ENCODE data around the gene BRD3.

Gene BRD3

GRCh38 chr9:134031783-134032182, 36.0 kb downstream of the BRD3 start:
- Histone ChIP-seq H3K9me3 (no peaks in the 10 kb centered on the region), H3K4me1 (ENCODE audit: control insufficient read depth in 1 of 2, insufficient read depth in 1 of 2, low read depth in 1 of 2, low read length in 1 of 2) (no peaks in the 10 kb centered on the region), H3K4me3 (ENCODE audit: low read depth in 1 of 2, low read length in 1 of 2) (no peak overlapping the region), H3K36me3 (peaks cover 80% of the 10 kb centered on the region), H3K27ac (no peak overlapping the region), H3K27me3 (no peaks in the 10 kb centered on the region)
- no peak for TF ChIP-seq CTCF (IDR thresholded peaks at IDR 0.05)

- Histone ChIP-seq H3K27me3 (no peaks in the 10 kb centered on the region), H3K4me3 (ENCODE audit: low read depth in 1 of 2, low read length in 1 of 2) (no peak overlapping the region), H3K4me1 (ENCODE audit: control insufficient read depth in 1 of 2, insufficient read depth in 1 of 2, low read depth in 1 of 2, low read length in 1 of 2) (peaks cover 3% of the 10 kb centered on the region in 2 experiments), H3K36me3 (peaks cover 72% of the 10 kb centered on the region), H3K9me3 (no peaks in the 10 kb centered on the region), H3K27ac (no peak overlapping the region)
- no peak for TF ChIP-seq CTCF (IDR thresholded peaks at IDR 0.05)
Measured at GRCh38 chr9:134030821-134031470, 36.9 kb downstream of the BRD3 start.

GRCh38 chr9:134029248-134030226, 38.3 kb downstream of the BRD3 start:
- Histone ChIP-seq H3K9me3 (no peaks in the 10 kb centered on the region), H3K36me3 (peaks cover 57% of the 10 kb centered on the region), H3K4me1 (ENCODE audit: control insufficient read depth in 1 of 2, insufficient read depth in 1 of 2, low read depth in 1 of 2, low read length in 1 of 2) (peaks cover 11 to 15% of the 10 kb centered on the region in 2 experiments), H3K4me3 (ENCODE audit: low read depth in 1 of 2, low read length in 1 of 2) (no peak overlapping the region), H3K27me3 (no peaks in the 10 kb centered on the region), H3K27ac (no peak overlapping the region)
- TF ChIP-seq CTCF (IDR thresholded peaks at IDR 0.05) = no peak

GRCh38 chr9:134028575-134029247, 39.1 kb downstream of the BRD3 start:
- no peaks in the 10 kb centered on the region for H3K9me3 ChIP-seq
- H3K27me3 ChIP-seq = no peaks in the 10 kb centered on the region
- TF ChIP-seq CTCF (IDR thresholded peaks at IDR 0.05) = no peak
- peaks cover 49% of the 10 kb centered on the region for H3K36me3 ChIP-seq
- peaks cover 11 to 15% of the 10 kb centered on the region in 2 experiments for H3K4me1 ChIP-seq (ENCODE audit: control insufficient read depth in 1 of 2, insufficient read depth in 1 of 2, low read depth in 1 of 2, low read length in 1 of 2)
- no peak overlapping the region for H3K4me3 ChIP-seq (ENCODE audit: low read depth in 1 of 2, low read length in 1 of 2)
- no peak overlapping the region for H3K27ac ChIP-seq

- Histone ChIP-seq H3K4me3 (ENCODE audit: low read depth in 1 of 2, low read length in 1 of 2) (no peak overlapping the region), H3K27me3 (no peaks in the 10 kb centered on the region), H3K4me1 (ENCODE audit: control insufficient read depth in 1 of 2, insufficient read depth in 1 of 2, low read depth in 1 of 2, low read length in 1 of 2) (peaks cover 11 to 15% of the 10 kb centered on the region in 2 experiments), H3K36me3 (peaks cover 43% of the 10 kb centered on the region), H3K9me3 (no peaks in the 10 kb centered on the region), H3K27ac (no peak overlapping the region)
- no peak for TF ChIP-seq CTCF (IDR thresholded peaks at IDR 0.05)
Measured at GRCh38 chr9:134028076-134028475, 39.8 kb downstream of the BRD3 start.

Data from neutrophil (primary cell).